HepG2 (cell line): ENCODE data around the gene SLC25A52. TPM values are rescaled to one million over a fixed set of nuclear protein-coding genes. Genes with fewer than 3 reads are reported as not detected.

ENCODE experiments used
- ATAC-seq: fragments of 200-7000 bp; cut with Tn5 transposase; 3 replicates; pipeline ENCODE4 v1.9.1; 2020; ENCODE audit warnings: mild to moderate bottlenecking, moderate library complexity
- BruUV-seq: library from RNA; stranded (reverse); fragments of 400-500 nt; replicated peaks from 2 replicates; lab custom pipeline; 2021; lab: Mats Ljungman, UMichigan
- CTCF ChIA-PET: fragments of 300-600 bp; formaldehyde crosslinking; extraction: SDS; loops from one replicate; lab custom pipeline; 2021; ENCODE audit warnings: low total read pairs, inconsistent platforms, low intra/inter-chr PET ratio; lab: Yijun Ruan, JAX
- POLR2A ChIA-PET: fragments of 350-600 bp; sonication (Branson Sonifier 250); formaldehyde crosslinking; loops from one replicate; lab custom pipeline; 2020; ENCODE audit warnings: antibody characterized with exemption, inconsistent platforms; lab: Yijun Ruan, JAX
- DNase-seq: peaks from one replicate; pipeline ENCODE4 v3.0.0-alpha.2; 2015; ENCODE audit warnings: low spot score
- FAIRE-seq: peaks from 3 replicates; lab custom pipeline; 2011; peaks lifted over from hg19 to GRCh38; lab: Jason Lieb, UNC
- H2AFZ ChIP-seq: one replicate; pipeline ENCODE4 v1.6.1; 2011; ENCODE audit warnings: low read length, inconsistent platforms
- H3K27ac ChIP-seq: fragments of 300-600 bp; 3 replicates; pipeline ENCODE4 v1.8.0; 2011; ENCODE audit warnings: mixed run types, mild to moderate bottlenecking, mixed read lengths, low read length, inconsistent platforms; ENCODE audit not compliant: insufficient read depth; ENCODE audit errors: extremely low read length
- H3K27me3 ChIP-seq, 2 experiments: fragments of 200-600 bp in 1 of 2; 2 replicates in 1 of 2; 3 replicates in 1 of 2; pipeline versions ENCODE4 v1.6.0 to v1.8.0; 2011; ENCODE audit warnings: low read length in 2 of 2, mild to moderate bottlenecking in 2 of 2, moderate library complexity in 2 of 2, inconsistent platforms in 1 of 2; ENCODE audit not compliant: insufficient read depth in 2 of 2, control insufficient read depth in 1 of 2
- H3K36me3 ChIP-seq, 2 experiments: fragments of 200-600 bp in 1 of 2; replicated peaks in 1 of 2; 2 replicates in 1 of 2; 3 replicates in 1 of 2; pipeline versions ENCODE4 v1.5.1 to v1.8.0; 2011; ENCODE audit warnings: low read length in 2 of 2, inconsistent platforms in 1 of 2; ENCODE audit not compliant: insufficient read depth in 2 of 2, control insufficient read depth in 1 of 2
- H3K4me1 ChIP-seq: 2 replicates; pipeline ENCODE4 v1.5.1; 2012; ENCODE audit warnings: low read length, inconsistent platforms; ENCODE audit not compliant: insufficient read depth
- H3K4me2 ChIP-seq: 2 replicates; pipeline ENCODE4 v1.6.0; 2011; ENCODE audit warnings: low read depth, low read length, inconsistent platforms
- H3K4me3 ChIP-seq, 3 experiments: fragments of 200-600 bp in 1 of 3; sonication (generic), shearing (Covaris generic) in 1 of 3; replicated peaks in 1 of 3; 2 replicates each; pipeline ENCODE4 v1.5.1; 2011 to 2016; ENCODE audit warnings: low read length in 3 of 3, inconsistent platforms in 2 of 3, low read depth in 2 of 3, mild to moderate bottlenecking in 2 of 3, control low read depth in 1 of 3, mixed read lengths in 1 of 3; ENCODE audit not compliant: insufficient read depth in 1 of 3
- H3K79me2 ChIP-seq: one replicate; pipeline ENCODE4 v1.6.1; 2011; ENCODE audit warnings: low read length, inconsistent platforms; ENCODE audit not compliant: insufficient read depth
- H3K9ac ChIP-seq: 2 replicates; pipeline ENCODE4 v1.6.0; 2011; ENCODE audit warnings: mild to moderate bottlenecking, low read depth, low read length, inconsistent platforms; ENCODE audit not compliant: insufficient read depth
- H3K9me3 ChIP-seq: 2 replicates; pipeline ENCODE4 v1.5.1; 2012; ENCODE audit warnings: mild to moderate bottlenecking, low read length
- H4K20me1 ChIP-seq: 2 replicates; pipeline ENCODE4 v1.6.0; 2011; ENCODE audit warnings: inconsistent platforms, mild to moderate bottlenecking, low read length, moderate library complexity; ENCODE audit not compliant: insufficient read depth
- ATF7 ChIP-seq, 2 experiments: fragments of 450-650 bp in 1 of 2; sonication (generic) in 1 of 2; formaldehyde crosslinking in 1 of 2; IDR thresholded peaks; 2 replicates each; pipeline versions ENCODE4 v1.4.0 to v1.6.1; 2016 to 2020; ENCODE audit warnings: antibody characterized with exemption in 1 of 2, mild to moderate bottlenecking in 1 of 2, missing genetic modification reagents in 1 of 2
- CCAR2 ChIP-seq: fragments of 200-400 bp; formaldehyde crosslinking; optimal IDR thresholded peaks from 2 replicates; pipeline ENCODE3; 2018; ENCODE audit warnings: low read depth, mild to moderate bottlenecking, low read length, moderate library complexity
- CEBPB ChIP-seq: IDR thresholded peaks from 2 replicates; pipeline ENCODE4 v1.6.1; 2011; ENCODE audit warnings: low read depth, low read length, improper control_type of control experiment, borderline replicate concordance
- CEBPG ChIP-seq: IDR thresholded peaks from 2 replicates; pipeline ENCODE4 v1.6.1; 2016
- GATAD1 ChIP-seq: IDR thresholded peaks from 2 replicates; pipeline ENCODE4 v1.6.1; 2016; ENCODE audit warnings: missing genetic modification reagents, missing compliant biosample characterization
- MAFG ChIP-seq: sonication (generic); formaldehyde crosslinking; IDR thresholded peaks from 2 replicates; pipeline ENCODE4 v1.5.1; 2020; ENCODE audit warnings: mild to moderate bottlenecking, missing genetic modification reagents
- NFKB2 ChIP-seq: sonication (generic); formaldehyde crosslinking; IDR thresholded peaks from 2 replicates; pipeline ENCODE4 v1.4.0; 2020; ENCODE audit warnings: missing genetic modification reagents, borderline replicate concordance
- NFKBIZ ChIP-seq: IDR thresholded peaks from 2 replicates; pipeline ENCODE4 v1.6.1; 2018; ENCODE audit warnings: missing genetic modification reagents, missing compliant biosample characterization
- WGBS: methylation state at CpG from one replicate; pipeline ENCODE4 v1.1.6; 2017; ENCODE audit warnings: low lambda C conversion rate; 5-methylcytosine and 5-hydroxymethylcytosine counted together
- in situ Hi-C: cut with HindIII; loops from 2 replicates; pipeline ENCODE4 v1.10.0; 2017; ENCODE audit warnings: low pct_unique_long_range_greater_than_20kb; ENCODE audit not compliant: extremely low pct_ligation_motif_present
- intact Hi-C: fragments of 100-400 bp; cut with micrococcal nuclease; formaldehyde crosslinking; loops from one replicate; pipeline ENCODE4 v1.10.0; 2022; ENCODE audit not compliant: unreplicated experiment
- polyA plus RNA-seq, 8 experiments: library from polyadenylated mRNA; depleted of rRNA in 3 of 8; stranded (reverse) in 7 of 8; unstranded in 1 of 8; fragments of >200 nt; fragmentation: Illumina TruSeq in 4 of 8; extraction: Trizol in 4 of 8; gene quantifications; 2 replicates each; pipeline versions ENCODE4 v1.2.1 to v1.2.3, GENCODE V29; 2011 to 2016; ENCODE audit warnings: low read depth in 4 of 8, missing spikeins in 1 of 8, mixed read lengths in 1 of 8; ENCODE audit not compliant: insufficient read depth in 1 of 8
- total RNA-seq, 5 experiments: library from RNA; depleted of rRNA; stranded (reverse); fragments of >200 nt; fragmentation: Illumina TruSeq; extraction: Trizol; gene quantifications; 2 replicates each; pipeline ENCODE4 v1.2.3, GENCODE V29; 2016; ENCODE audit warnings: low read depth in 1 of 5
- TF ChIP-seq, protein P1 (sequence below), 2 experiments: fragments of 450-650 bp in 1 of 2; sonication (generic) in 1 of 2; formaldehyde crosslinking; IDR thresholded peaks; 2 replicates each; pipeline versions ENCODE4 v1.5.0 to v1.8.0; 2020 to 2022; ENCODE audit warnings: mild to moderate bottlenecking in 1 of 2, missing genetic modification reagents in 1 of 2

The SLC25A52 gene
- total and polyA plus RNA-seq, 2 of the 13 experiments (the other 11 are each of a cell fraction or from before 2014, with no cell fraction given), result 0.46 TPM; not detected in 1

DNA sequence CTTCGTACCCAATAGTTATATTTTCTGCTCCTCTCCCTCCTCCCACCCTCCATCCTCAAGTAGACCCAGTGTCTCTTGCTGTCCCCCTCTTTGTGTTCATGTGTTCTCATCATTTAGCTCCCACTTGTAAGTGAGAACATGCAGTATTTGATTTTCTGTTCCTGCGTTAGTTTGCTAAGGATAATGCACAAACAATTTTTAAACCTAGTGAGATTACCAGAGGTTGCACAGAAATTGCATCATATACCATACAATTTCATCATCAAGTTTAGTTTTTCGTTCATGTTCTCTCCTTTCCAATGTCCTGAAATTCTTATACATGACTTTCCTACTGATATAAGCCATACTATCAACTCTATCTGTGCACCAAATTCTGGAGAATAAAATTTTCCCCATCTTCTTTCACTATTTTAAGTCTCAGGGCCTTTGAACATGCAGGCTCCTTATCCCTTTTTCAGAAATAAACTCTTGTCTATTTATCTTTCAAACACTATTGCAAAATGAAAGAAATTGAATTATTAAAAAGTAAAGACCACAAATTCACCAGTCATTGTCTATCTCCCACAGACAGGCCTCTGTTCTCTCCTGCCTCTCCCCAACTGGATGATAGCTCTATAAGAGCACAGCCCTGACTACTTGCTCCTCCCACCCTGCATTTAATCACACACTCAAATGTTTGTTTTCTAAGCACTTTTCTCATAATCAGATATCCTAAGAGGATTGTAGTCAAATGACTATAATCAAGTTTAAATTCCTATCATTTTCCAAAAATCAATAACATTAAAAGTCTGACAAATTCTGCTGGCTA, 49.1 kb downstream of the SLC25A52 start:
- no peak overlapping the region for H3K4me3 ChIP-seq
- H3K4me1 ChIP-seq, result 0 out of 2 replicates have a peak, but pooled peaks cover 6% of the 10 kb centered on the region
- H3K9ac ChIP-seq, result no peak overlapping the region
- ATAC-seq (no peak), DNase-seq (no peak), FAIRE-seq (no peak)
- H4K20me1 ChIP-seq, result no peaks in the 10 kb centered on the region
- WGBS, result 3% methylated on average over 3 of the region's 3 CpGs
- H3K27me3 ChIP-seq, result no peaks in the 10 kb centered on the region
- H2AFZ ChIP-seq, result no peak overlapping the region
- intact Hi-C loops, result no loop called here
- ChIA-PET CTCF (no interaction called here), POLR2A (no interaction called here)
- in situ Hi-C loops, result no loop called here
- H3K9me3 ChIP-seq, result no peaks in the 10 kb centered on the region
- no peaks in the 10 kb centered on the region for H3K79me2 ChIP-seq
- no peaks in the 10 kb centered on the region for H3K36me3 ChIP-seq
- peak overlapping the region; percentile 27; the same call in 1 of the 2 replicates for H3K4me2 ChIP-seq
- no peak overlapping the region for H3K27ac ChIP-seq
- BruUV-seq, result no TSS peak
- no peak for TF ChIP-seq CCAR2
- TF ChIP-seq MAFG, result no peak
- TF ChIP-seq GATAD1 (CRISPR knock-in tag), result no peak
- TF ChIP-seq CEBPB, result peak; percentile 83
- TF ChIP-seq, protein P1, sequence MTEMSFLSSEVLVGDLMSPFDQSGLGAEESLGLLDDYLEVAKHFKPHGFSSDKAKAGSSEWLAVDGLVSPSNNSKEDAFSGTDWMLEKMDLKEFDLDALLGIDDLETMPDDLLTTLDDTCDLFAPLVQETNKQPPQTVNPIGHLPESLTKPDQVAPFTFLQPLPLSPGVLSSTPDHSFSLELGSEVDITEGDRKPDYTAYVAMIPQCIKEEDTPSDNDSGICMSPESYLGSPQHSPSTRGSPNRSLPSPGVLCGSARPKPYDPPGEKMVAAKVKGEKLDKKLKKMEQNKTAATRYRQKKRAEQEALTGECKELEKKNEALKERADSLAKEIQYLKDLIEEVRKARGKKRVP (CRISPR knock-in tag; IDR thresholded peaks at IDR 0.05), result peak in 1 of 2 experiments; percentile 94; a peak in 2 of 4 replicates
- TF ChIP-seq NFKB2 (CRISPR knock-in tag), result no peak
- TF ChIP-seq ATF7 (IDR thresholded peaks at IDR 0.05), result peak; percentile 52; the same call in 1 of the 2 replicates
- TF ChIP-seq ATF7 (CRISPR knock-in tag; IDR thresholded peaks at IDR 0.05), result no peak
- TF ChIP-seq CEBPG (CRISPR knock-in tag), result peak; percentile 44
- no peak for TF ChIP-seq NFKBIZ (CRISPR knock-in tag)
